Esophagus muscularis mucosa (tissue), 4 donors: ENCODE data around the gene ADRA1B. TPM values are rescaled to one million over a fixed set of nuclear protein-coding genes. Genes with fewer than 3 reads are reported as not detected.

ENCODE experiments used
- DNase-seq: peaks from one replicate; pipeline ENCODE4 v3.0.0-alpha.2; 2017; ENCODE audit errors: extremely low spot score
- H3K27ac ChIP-seq, 4 donors: fragments of 200-600 bp; sonication (generic); replicated peaks in 1 of 4; 1 replicate in 3 of 4; 2 replicates in 1 of 4; pipeline ENCODE4 v1.5.1; 2016 to 2019; ENCODE audit warnings: mild to moderate bottlenecking in 1 of 4
- H3K27me3 ChIP-seq, 4 donors: fragments of 200-600 bp; sonication (generic); one replicate each; pipeline versions ENCODE4 v1.5.1 to v1.6.0; 2016 to 2019
- H3K36me3 ChIP-seq, 4 donors: fragments of 200-600 bp; sonication (generic); one replicate each; pipeline ENCODE4 v1.5.1; 2016 to 2019
- H3K4me1 ChIP-seq, 4 donors: fragments of 200-600 bp; sonication (generic); one replicate each; pipeline ENCODE4 v1.5.1; 2016 to 2019
- H3K4me3 ChIP-seq, 4 donors: fragments of 200-600 bp; sonication (generic); 1 replicate in 2 of 4; 2 replicates in 2 of 4; pipeline ENCODE4 v1.5.1; 2016 to 2019; ENCODE audit warnings: mild to moderate bottlenecking in 4 of 4, moderate library complexity in 1 of 4
- H3K9me3 ChIP-seq, 4 donors: fragments of 200-600 bp; sonication (generic); 1 replicate in 3 of 4; 2 replicates in 1 of 4; pipeline ENCODE4 v1.5.1; 2016 to 2019
- CTCF ChIP-seq, 3 experiments: fragments of 200-600 bp in 2 of 3; fragments of 450-650 bp in 1 of 3; sonication (generic) in 2 of 3; IDR thresholded peaks; one replicate each; pipeline ENCODE4 v1.5.1; 2017 to 2019; ENCODE audit warnings: antibody characterized with exemption in 3 of 3, mild to moderate bottlenecking in 2 of 3, moderate library complexity in 1 of 3
- EP300 ChIP-seq: sonication (generic); formaldehyde crosslinking; IDR thresholded peaks from one replicate; pipeline ENCODE4 v1.6.1; 2017; ENCODE audit warnings: antibody characterized with exemption
- POLR2A ChIP-seq: fragments of 450-650 bp; IDR thresholded peaks from one replicate; pipeline ENCODE4 v1.6.1; 2017; ENCODE audit warnings: antibody characterized with exemption, moderate library complexity, mild to moderate bottlenecking, low read depth
- POLR2AphosphoS5 ChIP-seq, 2 donors: sonication (generic); formaldehyde crosslinking; IDR thresholded peaks; one replicate each; pipeline ENCODE4 v1.6.1; 2017; ENCODE audit warnings: antibody characterized with exemption in 2 of 2
- WGBS: methylation state at CpG from one replicate; pipeline ENCODE4 v1.1.5; 2018; 5-methylcytosine and 5-hydroxymethylcytosine counted together
- intact Hi-C: fragments of 100-400 bp; cut with DNase I; formaldehyde crosslinking; loops from one replicate; pipeline ENCODE4 v1.15.1; 2023
- total RNA-seq, 4 donors: library from RNA; depleted of rRNA; stranded (reverse); fragments of >200 nt; gene quantifications; one replicate each; pipeline versions ENCODE4 v1.1.0 to v1.2.1, GENCODE V29; 2016

Gene ADRA1B
- total RNA-seq, 4 donors from 2014 or later = 1.7 to 3.2 (median 2.6) TPM

DNA sequence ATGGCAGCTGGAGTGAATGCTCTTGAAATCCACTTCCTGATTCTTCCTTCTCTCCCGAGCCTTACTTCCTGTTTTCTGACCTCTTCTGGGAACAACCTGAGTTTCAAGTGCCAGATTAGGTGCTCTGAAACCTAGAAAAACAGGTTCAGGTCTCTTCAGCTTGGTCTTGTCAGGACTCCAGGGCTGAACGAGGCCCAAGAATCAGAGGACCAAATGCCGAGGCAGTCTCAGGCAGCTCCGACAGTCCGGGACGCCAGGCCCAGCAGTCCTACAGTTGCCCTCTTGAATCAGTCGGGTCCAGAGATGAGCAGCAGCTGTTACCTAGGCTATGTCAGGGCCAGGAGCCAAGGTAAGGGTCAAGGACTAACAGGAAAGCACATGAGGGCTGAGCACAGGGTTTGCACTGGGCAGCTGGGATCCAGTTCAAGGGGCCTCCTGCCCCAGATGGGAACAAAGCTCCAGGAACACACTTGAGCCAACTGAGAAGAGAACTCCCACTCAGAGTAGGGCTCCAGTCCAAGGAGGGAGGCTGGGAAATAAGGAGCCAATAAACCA, 38.3 kb upstream of the ADRA1B start:
- intact Hi-C loops = loop anchor here (2.0 kb wide), 1 partner anchor 63 kb away; no protein-coding TSS in a partner anchor
- no peaks in the 10 kb centered on the region for H3K36me3 ChIP-seq
- no peak for DNase-seq

DNA sequence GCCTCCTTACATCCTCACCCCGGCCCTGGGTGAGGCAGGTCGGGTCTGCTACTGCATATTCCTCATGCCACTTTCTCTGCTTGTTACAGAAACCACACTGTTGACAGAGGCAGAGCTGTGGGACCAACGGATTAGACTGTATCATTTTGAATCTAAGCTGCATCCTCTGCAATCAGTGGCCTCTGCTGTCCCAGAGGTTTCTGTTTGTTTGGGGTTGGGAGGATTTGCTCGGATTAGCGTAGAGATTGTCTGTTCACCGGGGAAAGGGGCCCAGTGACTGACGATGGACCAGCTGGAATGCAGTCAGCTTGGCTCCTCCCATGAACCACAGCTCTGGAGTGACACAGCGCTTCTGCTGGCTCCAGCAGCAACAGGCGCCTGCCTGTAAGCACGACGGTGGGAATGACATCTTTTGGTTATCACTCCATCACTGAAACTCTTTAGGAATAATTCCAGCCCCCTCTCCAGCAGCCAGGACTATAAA, 37.3 kb upstream of the ADRA1B start:
- WGBS = 0% methylated on average over 6 of the region's 11 CpGs
- H3K36me3 ChIP-seq = no peaks in the 10 kb centered on the region
- no peak overlapping the region for H3K4me3 ChIP-seq
- H3K9me3 ChIP-seq = no peaks in the 10 kb centered on the region
- intact Hi-C loops = no loop called here
- peaks cover 0 to 8% (median 0%) of the 10 kb centered on the region in 4 donors for H3K27me3 ChIP-seq
- no peak for TF ChIP-seq POLR2A
- peak; percentile 28 to 50 for TF ChIP-seq POLR2AphosphoS5 (IDR thresholded peaks at IDR 0.05)
- DNase-seq = no peak
- H3K4me1 ChIP-seq = peaks cover 7 to 27% (median 16%) of the 10 kb centered on the region in 4 donors
- peak overlapping the region; percentile 45 to 71 (median 62) for H3K27ac ChIP-seq

More for the DNA sequence above, 38.3 kb upstream of the ADRA1B start:
- Histone ChIP-seq H3K4me3 (no peak overlapping the region), H3K27me3 (peaks cover 0 to 8% (median 0%) of the 10 kb centered on the region in 4 donors), H3K9me3 (no peaks in the 10 kb centered on the region), H3K4me1 (peaks cover 7 to 27% (median 16%) of the 10 kb centered on the region in 4 donors), H3K27ac (peak overlapping the region; percentile 45 to 71 (median 62))
- TF ChIP-seq POLR2AphosphoS5 (IDR thresholded peaks at IDR 0.05) = peak in 1 of 2 donors; percentile 16
- no peak for TF ChIP-seq EP300
- WGBS = 45% methylated on average over 7 of the region's 7 CpGs

- intact Hi-C loops = no loop called here
- H3K4me1 ChIP-seq = peaks cover 7 to 27% (median 16%) of the 10 kb centered on the region in 4 donors
- 91% methylated on average over 2 of the region's 2 CpGs for WGBS
Measured at GRCh38 chr5:159880676-159881075, 35.6 kb upstream of the ADRA1B start.

GRCh38 chr5:159881967-159882366, 34.3 kb upstream of the ADRA1B start:
- H3K9me3 ChIP-seq = no peaks in the 10 kb centered on the region
- no peak overlapping the region for H3K4me3 ChIP-seq
- H3K27ac ChIP-seq = no peak overlapping the region
- H3K27me3 ChIP-seq = peaks cover 0 to 8% (median 0%) of the 10 kb centered on the region in 4 donors
- TF ChIP-seq CTCF (IDR thresholded peaks at IDR 0.05) = no peak
- TF ChIP-seq EP300 = no peak
- TF ChIP-seq POLR2AphosphoS5 (IDR thresholded peaks at IDR 0.05) = no peak
- TF ChIP-seq POLR2A = no peak
- intact Hi-C loops = no loop called here
- 65% methylated on average over 2 of the region's 2 CpGs for WGBS
- no peak for DNase-seq
- no peaks in the 10 kb centered on the region for H3K36me3 ChIP-seq
- peaks cover 7 to 27% (median 14%) of the 10 kb centered on the region in 4 donors for H3K4me1 ChIP-seq

More at GRCh38 chr5:159880676-159881075, 35.6 kb upstream of the ADRA1B start:
- no peaks in the 10 kb centered on the region for H3K36me3 ChIP-seq
- DNase-seq = no peak
- peaks cover 0 to 8% (median 0%) of the 10 kb centered on the region in 4 donors for H3K27me3 ChIP-seq
- H3K27ac ChIP-seq = no peak overlapping the region
- no peak for TF ChIP-seq CTCF (IDR thresholded peaks at IDR 0.05)
- TF ChIP-seq POLR2AphosphoS5 (IDR thresholded peaks at IDR 0.05) = no peak
- TF ChIP-seq EP300 = no peak
- no peak for TF ChIP-seq POLR2A
- H3K9me3 ChIP-seq = no peaks in the 10 kb centered on the region
- no peak overlapping the region for H3K4me3 ChIP-seq

DNA sequence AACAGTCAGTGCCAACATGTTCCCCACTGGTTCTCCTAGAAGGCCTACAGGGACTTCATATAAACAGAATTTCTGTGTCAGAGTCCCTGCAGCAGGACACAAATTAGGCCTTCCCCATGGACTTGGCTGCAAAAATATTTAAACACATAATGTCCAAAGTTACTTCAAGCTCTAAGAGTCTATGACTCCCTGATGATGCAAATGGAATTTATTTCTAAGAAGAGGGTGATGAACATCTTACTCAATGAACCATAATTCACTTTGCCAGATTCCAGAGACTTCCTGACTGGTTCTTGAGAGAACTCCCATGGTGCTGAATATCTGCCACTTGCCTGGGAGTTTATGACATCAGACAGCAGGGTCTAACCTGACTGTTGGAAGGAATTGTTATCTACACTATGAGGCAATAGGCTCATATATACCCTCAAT, 32.7 kb upstream of the ADRA1B start:
- Histone ChIP-seq H3K27ac (peak overlapping the region in 3 of 4 donors; percentile 23 to 42 (median 35)), H3K4me3 (no peak overlapping the region), H3K4me1 (peaks cover 0 to 12% (median 9%) of the 10 kb centered on the region in 4 donors), H3K9me3 (no peaks in the 10 kb centered on the region), H3K36me3 (no peaks in the 10 kb centered on the region), H3K27me3 (peaks cover 0 to 8% (median 0%) of the 10 kb centered on the region in 4 donors)
- DNase-seq = no peak
- intact Hi-C loops = no loop called here
- TF ChIP-seq CTCF (IDR thresholded peaks at IDR 0.05) (no peak), EP300 (no peak), POLR2AphosphoS5 (IDR thresholded peaks at IDR 0.05) (peak in 1 of 2 donors; percentile 37)
